ENCODE results near the gene RRM1. TPM values are rescaled to one million over a fixed set of nuclear protein-coding genes. Genes with fewer than 3 reads are reported as not detected.

The RRM1 gene
- total and polyA plus RNA-seq, 10 of the 15 experiments (the other 5 are each of a cell fraction or from before 2014, with no cell fraction given): 94.0 to 255 (median 148) TPM

GRCh38 chr11:4072668-4073285 lies 21.8 kb upstream of the RRM1 start (continued):
- TF ChIP-seq, protein P1, sequence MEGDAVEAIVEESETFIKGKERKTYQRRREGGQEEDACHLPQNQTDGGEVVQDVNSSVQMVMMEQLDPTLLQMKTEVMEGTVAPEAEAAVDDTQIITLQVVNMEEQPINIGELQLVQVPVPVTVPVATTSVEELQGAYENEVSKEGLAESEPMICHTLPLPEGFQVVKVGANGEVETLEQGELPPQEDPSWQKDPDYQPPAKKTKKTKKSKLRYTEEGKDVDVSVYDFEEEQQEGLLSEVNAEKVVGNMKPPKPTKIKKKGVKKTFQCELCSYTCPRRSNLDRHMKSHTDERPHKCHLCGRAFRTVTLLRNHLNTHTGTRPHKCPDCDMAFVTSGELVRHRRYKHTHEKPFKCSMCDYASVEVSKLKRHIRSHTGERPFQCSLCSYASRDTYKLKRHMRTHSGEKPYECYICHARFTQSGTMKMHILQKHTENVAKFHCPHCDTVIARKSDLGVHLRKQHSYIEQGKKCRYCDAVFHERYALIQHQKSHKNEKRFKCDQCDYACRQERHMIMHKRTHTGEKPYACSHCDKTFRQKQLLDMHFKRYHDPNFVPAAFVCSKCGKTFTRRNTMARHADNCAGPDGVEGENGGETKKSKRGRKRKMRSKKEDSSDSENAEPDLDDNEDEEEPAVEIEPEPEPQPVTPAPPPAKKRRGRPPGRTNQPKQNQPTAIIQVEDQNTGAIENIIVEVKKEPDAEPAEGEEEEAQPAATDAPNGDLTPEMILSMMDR (IDR thresholded peaks at IDR 0.05 in 2 of 3, conservative IDR thresholded peaks at IDR 0.05 in 1 of 3; ENCODE audit: control insufficient read depth in 2 of 3, extremely low read depth in 1 of 3, insufficient read depth in 1 of 3, low read depth in 3 of 3, low read length in 3 of 3): peak; percentile 75 to 95 (median 83)
- TF ChIP-seq KLF5 (IDR thresholded peaks at IDR 0.05; ENCODE audit: partially characterized antibody): no peak
- TF ChIP-seq ZNF687 (IDR thresholded peaks at IDR 0.05): no peak
- no peak for TF ChIP-seq E2F4 (IDR thresholded peaks at IDR 0.05; ENCODE audit: low read depth, low read length)
- TF ChIP-seq RB1 (IDR thresholded peaks at IDR 0.05; ENCODE audit: borderline replicate concordance): no peak
- no peak for TF ChIP-seq MTA2 (IDR thresholded peaks at IDR 0.05; ENCODE audit: low read depth)
- TF ChIP-seq ETV6 (conservative IDR thresholded peaks at IDR 0.05 in 1 of 2, IDR thresholded peaks at IDR 0.05 in 1 of 2; ENCODE audit: borderline replicate concordance in 1 of 2, low read depth in 1 of 2): no peak
- no peak for TF ChIP-seq SREBF1 (IDR thresholded peaks at IDR 0.05; ENCODE audit: low read length)
- no peak for TF ChIP-seq NRF1 (conservative IDR thresholded peaks at IDR 0.05; ENCODE audit: low read depth, low read length)
- TF ChIP-seq MEF2A (IDR thresholded peaks at IDR 0.05; ENCODE audit: insufficient read depth, low read depth, low read length): no peak
- no peak for TF ChIP-seq EED (IDR thresholded peaks at IDR 0.05; ENCODE audit: low read depth)
- no peak for TF ChIP-seq DPF2 (IDR thresholded peaks at IDR 0.05)
- peak; percentile 98 for TF ChIP-seq RAD21 (IDR thresholded peaks at IDR 0.05; ENCODE audit: insufficient read depth, low read depth, low read length)
- 0 out of 2 replicates have a peak, but pooled peaks have one; percentile 12 for TF ChIP-seq ZNF24 (IDR thresholded peaks at IDR 0.05)
- TF ChIP-seq BACH1 (IDR thresholded peaks at IDR 0.05; ENCODE audit: borderline replicate concordance): no peak
- TF ChIP-seq MXI1 (IDR thresholded peaks at IDR 0.05; ENCODE audit: low read depth, low read length): no peak
- no peak for TF ChIP-seq BMI1 (IDR thresholded peaks at IDR 0.05; ENCODE audit: borderline replicate concordance)
- TF ChIP-seq POLR2A (IDR thresholded peaks at IDR 0.05; ENCODE audit: low read depth, low read length): no peak
- TF ChIP-seq, protein P2, sequence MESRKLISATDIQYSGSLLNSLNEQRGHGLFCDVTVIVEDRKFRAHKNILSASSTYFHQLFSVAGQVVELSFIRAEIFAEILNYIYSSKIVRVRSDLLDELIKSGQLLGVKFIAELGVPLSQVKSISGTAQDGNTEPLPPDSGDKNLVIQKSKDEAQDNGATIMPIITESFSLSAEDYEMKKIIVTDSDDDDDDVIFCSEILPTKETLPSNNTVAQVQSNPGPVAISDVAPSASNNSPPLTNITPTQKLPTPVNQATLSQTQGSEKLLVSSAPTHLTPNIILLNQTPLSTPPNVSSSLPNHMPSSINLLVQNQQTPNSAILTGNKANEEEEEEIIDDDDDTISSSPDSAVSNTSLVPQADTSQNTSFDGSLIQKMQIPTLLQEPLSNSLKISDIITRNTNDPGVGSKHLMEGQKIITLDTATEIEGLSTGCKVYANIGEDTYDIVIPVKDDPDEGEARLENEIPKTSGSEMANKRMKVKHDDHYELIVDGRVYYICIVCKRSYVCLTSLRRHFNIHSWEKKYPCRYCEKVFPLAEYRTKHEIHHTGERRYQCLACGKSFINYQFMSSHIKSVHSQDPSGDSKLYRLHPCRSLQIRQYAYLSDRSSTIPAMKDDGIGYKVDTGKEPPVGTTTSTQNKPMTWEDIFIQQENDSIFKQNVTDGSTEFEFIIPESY (IDR thresholded peaks at IDR 0.05): no peak
- TF ChIP-seq USF2 (IDR thresholded peaks at IDR 0.05; ENCODE audit: borderline replicate concordance, low read depth, low read length): no peak
- no peak for TF ChIP-seq SIN3A (IDR thresholded peaks at IDR 0.05; ENCODE audit: low read depth, low read length)
